Measurements from ENCODE around the gene ADAM33.

ADAM33 gene

DNA sequence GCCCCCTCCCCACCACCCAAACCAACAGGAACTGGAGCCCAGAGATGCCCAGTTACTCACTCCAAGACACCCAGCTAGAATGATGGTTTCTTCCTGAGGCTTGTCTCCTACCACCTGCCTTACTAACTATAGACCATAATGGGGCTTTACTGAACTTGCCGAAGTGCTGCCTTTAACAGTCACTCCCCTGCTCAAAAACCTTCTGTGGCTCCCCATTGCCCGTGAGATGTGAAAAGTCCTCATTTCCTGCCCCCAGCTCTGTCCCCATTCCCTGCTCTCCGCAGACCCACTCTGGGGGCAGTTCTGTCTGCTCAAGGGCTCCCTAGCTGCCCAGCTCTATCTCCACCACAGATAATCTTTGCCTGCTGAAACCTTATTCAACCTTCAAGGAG is 25.7 kb upstream of the ADAM33 start:
- no peak for DNase-seq

GRCh38 chr20:3706774-3707507 is 25.1 kb upstream of the ADAM33 start:
- DNase-seq = no peak

GRCh38 chr20:3705970-3706739 is 24.3 kb upstream of the ADAM33 start:
- no peak for DNase-seq

DNA sequence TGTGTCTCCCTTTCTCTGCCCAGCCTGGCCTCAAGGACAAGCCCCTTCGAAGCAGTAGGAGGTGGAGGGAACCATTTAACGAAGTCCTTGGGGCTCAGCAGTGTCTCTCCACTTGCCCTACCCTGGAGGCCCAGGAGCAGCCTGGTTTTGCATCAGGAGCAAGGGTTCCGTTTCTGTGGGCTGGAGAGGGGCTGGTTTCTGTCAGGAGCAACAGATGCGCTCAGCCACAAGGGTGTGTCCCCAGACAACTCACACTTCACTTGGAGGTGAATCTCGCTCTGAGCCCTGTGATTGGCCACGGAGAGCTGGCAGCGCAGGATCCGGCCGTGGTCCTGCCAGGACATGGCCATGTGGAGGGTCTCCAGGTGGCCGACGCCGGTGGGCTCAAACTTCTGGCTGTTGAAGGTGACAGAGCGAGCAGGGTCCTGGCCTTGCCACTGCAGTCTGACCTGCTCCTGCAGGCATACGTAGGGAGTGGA is 23.7 kb upstream of the ADAM33 start:
- no peak for DNase-seq

DNA sequence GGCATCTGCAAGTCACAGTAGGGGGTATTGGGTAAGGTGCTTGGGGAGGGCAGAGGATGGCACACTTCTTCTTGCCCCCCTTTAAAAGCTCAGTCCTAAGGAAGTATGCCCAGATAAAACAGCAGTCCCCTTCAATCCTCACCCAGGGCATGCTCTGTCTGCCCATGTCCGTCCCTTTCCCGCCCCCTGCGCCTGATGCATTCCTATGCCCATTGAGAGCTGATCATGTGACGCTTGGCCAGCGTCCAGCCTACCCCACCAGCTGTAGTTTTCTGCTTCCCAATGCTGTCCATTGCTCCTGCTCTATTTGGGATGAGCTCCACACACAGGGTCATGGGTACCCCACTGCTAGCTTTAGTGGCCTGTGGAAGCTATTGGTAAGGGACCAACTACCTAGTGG is 22.3 kb upstream of the ADAM33 start:
- DNase-seq = no peak

- DNase-seq = no peak
These were observed 21.0 kb upstream of the ADAM33 start for GRCh38 chr20:3702611-3703391.

GRCh38 chr20:3701061-3701998 is 19.5 kb upstream of the ADAM33 start:
- no peak for DNase-seq

DNA sequence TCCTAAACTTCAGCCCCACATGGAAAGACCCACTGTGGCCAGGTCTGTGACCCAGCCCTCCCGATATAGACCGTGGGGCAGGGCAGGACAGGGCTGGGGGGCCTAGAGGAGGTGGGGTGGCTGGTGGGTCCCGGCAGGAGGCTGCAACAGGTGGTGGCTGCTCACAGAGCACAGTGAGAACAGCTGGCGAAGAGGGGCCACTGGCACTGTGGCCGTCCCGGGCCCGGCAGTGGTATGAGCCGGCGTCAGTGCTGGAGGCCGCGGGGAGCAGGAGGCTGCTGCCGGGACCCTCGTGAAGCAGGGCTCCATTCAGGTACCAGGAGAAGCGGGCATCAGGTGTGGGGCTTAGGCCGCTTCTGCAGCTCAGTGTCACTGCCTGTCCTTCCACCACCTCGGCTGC is 17.2 kb upstream of the ADAM33 start:
- DNase-seq = no peak

DNA sequence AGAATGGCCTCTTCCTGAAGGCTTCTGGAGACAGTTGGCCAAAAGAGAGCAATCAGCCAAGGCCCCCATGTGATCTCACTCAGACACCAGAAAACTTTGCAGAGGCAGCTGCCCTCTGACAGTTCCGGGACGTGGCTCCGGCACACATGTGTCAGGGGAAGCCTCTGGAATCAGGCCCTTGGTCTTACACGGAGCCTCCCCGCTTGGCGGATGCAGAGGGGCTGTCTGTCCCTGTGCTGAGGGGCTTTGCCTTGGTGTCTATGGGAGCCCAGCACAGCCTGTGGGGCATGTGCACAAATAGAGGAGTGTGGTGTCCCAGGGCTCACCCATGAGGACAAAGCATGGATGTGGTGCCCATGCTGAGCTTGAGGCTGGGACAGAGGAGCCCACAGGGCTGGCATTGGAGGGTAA is 16.8 kb upstream of the ADAM33 start:
- no peak for DNase-seq

GRCh38 chr20:3697588-3698305 is 15.9 kb upstream of the ADAM33 start:
- no peak for DNase-seq

DNA sequence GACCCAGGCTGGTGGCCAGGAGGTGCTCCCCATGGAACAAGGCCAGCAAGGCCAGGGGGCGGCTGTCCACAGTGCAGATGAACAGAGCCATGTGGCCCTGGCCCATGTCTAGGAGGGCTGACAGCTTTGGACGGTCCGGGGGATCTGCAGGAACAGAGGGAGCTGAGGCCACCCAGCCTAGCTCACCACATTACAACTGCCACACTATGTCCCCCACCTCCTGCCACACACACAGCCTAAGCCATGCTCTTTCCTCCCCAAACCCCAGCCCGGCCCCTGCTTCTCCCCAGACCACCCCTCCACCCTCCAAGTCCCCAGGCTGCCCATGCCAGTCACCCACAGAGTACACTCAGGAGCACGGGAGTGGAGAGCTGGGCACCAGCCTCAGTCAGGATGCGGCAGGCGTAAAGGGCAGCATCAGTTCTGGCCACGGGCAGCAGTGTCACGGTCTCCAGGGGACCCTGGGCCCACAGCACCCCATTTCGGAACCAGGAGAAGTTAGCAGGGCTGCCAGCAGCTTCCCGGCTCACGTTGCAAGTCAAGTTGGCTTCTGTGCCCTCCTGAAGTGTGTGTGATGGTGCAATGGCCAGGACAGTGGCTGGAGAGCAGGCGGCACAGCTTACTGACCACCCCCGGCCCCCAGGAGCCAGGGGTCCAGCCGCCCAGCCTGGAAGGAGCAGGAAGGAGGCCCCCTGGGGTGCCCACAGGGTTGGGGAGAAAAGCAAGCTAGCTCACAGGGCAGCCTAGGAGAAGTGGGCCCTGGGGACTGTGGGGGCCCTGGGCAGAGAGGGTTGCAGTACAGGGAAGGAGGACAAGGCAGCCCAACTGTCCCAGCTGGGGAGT is 15.2 kb upstream of the ADAM33 start:
- no peak for DNase-seq

DNA sequence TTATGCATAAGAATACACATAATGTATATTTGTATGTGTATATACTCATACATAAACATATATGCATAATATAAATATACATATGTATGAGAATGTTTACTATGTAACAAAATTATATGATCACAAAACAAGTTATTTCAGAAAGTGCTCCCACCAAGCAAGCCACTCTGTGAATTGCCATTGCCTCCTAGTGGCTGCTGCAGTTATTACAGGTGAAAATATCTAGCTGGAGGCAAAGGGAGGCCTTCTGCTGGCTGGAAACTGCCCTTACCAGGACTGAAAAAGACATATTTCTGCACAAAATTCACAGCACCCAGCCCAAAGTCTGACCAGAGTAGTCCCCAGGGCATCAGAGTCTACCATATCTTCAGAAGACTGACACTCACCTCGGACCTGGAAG is 14.4 kb upstream of the ADAM33 start:
- no peak for DNase-seq

- no peak for DNase-seq
These were observed 13.1 kb upstream of the ADAM33 start for GRCh38 chr20:3694864-3695263.

DNA sequence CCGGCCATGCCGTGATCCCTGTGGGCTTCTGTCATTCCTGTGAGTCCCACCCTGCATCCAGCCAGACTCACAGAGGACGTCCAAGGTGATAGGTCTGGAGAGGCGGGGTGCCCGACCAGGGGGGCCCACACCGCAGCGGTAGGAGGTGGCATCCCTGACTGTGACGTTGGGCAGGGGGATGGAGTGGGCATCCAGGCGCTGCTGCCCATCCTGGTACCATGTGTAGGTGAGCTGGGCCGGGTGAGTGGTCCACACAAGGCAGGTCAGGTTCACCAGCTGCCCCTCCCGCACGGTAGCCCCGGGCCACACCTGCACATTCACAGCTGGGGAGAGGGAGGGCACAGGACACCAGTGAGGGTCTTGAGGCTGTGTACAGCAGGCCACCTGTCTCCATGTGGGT is 11.6 kb upstream of the ADAM33 start:
- DNase-seq = no peak

GRCh38 chr20:3692706-3693294 is 11.0 kb upstream of the ADAM33 start:
- no peak for DNase-seq

DNA sequence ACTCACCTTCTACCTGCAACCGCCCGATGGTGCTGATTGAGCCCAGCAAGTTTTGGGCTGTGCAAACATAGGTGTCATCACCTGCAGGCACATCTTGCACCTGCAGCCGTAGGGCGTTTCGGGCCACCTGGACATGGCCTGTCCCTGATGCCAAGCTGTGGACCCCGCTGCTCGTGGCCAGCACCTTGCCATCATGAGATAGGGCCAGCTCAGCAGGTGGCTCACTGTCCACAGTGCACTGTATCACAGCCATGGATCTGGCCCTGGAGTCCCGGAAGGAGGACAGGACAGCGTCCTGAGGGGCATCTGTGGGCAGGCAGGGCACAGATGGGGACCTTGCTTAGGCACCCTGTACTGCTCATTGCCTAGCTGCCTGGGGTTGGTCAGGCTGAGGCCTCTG is 10.1 kb upstream of the ADAM33 start:
- DNase-seq = no peak

DNA sequence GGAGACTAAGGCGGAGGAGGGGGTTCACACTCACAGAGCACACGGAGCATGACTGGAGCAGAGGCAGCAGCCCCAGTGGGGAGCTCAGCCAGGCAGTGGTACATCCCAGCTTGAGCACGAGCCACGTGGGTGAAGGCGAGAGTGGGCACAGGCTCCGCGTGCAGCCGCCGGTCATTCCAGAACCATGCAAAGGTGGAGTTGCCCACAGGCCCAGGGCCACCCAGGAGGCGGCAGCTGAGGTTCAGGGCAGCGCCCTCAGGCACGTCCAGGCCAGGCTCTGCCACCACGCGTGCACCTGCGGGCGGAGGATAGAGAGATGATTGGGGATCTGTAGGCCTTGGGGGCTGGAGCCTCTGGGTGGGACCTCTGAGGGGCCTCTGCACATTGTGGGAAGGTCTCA is 9.5 kb upstream of the ADAM33 start:
- no peak for DNase-seq

GRCh38 chr20:3690413-3690812 is 8.6 kb upstream of the ADAM33 start:
- DNase-seq = no peak

DNA sequence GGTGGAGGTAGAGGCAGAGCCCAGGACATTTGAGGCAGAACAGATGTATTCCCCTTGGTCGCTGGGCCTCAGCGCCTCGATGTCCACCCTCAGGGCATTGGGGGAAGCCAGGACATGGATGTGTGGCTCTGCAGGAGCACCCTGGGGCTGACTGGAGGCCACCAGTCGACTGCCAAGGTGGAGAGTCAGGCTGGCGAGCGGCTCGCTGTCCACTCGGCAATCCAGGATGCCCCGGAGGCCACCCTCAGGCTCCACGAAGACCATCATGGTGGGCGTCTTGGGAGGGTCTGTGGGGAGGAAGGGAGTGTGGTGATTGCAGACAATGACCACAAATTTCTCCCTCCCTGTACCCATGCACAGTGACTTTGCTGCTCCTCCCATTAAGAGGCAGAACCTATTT is 8.2 kb upstream of the ADAM33 start:
- DNase-seq = no peak

- no peak for DNase-seq
These were observed 5.8 kb upstream of the ADAM33 start for GRCh38 chr20:3687655-3688054.

Measured in CD4-positive, alpha-beta T cell treated with Interleukin-17A for 4 hours (primary cell).